HG02870 (cell line): ENCODE data around the gene ENOX1.

ENCODE experiments used
- ATAC-seq: cut with Tn5 transposase; IDR thresholded peaks from one replicate; pipeline ENCODE4 v1.9.1; 2021; ENCODE audit warnings: mild to moderate bottlenecking, moderate library complexity; ENCODE audit not compliant: unreplicated experiment

The ENOX1 gene

GRCh38 chr13:43297967-43298678 is 488.6 kb downstream of the ENOX1 start:
- no peak for ATAC-seq

- ATAC-seq = no peak
Measured at GRCh38 chr13:43295825-43296564, 490.8 kb downstream of the ENOX1 start.

- ATAC-seq = no peak
Measured at GRCh38 chr13:43295321-43295720, 491.5 kb downstream of the ENOX1 start.

- no peak for ATAC-seq
Measured at GRCh38 chr13:43294412-43294811, 492.4 kb downstream of the ENOX1 start.

- no peak for ATAC-seq
Measured at GRCh38 chr13:43293986-43294385, 492.8 kb downstream of the ENOX1 start.

- ATAC-seq = no peak
Measured at GRCh38 chr13:43293561-43293960, 493.2 kb downstream of the ENOX1 start.

GRCh38 chr13:43293008-43293407 is 493.8 kb downstream of the ENOX1 start:
- no peak for ATAC-seq

- no peak for ATAC-seq
Measured at GRCh38 chr13:43291287-43292060, 495.3 kb downstream of the ENOX1 start.

GRCh38 chr13:43289470-43290255 is 497.1 kb downstream of the ENOX1 start:
- ATAC-seq = no peak

- no peak for ATAC-seq
Measured at GRCh38 chr13:43286751-43287150, 500.0 kb downstream of the ENOX1 start.

- ATAC-seq = no peak
Measured at GRCh38 chr13:43285933-43286597, 500.7 kb downstream of the ENOX1 start.

GRCh38 chr13:43284162-43284561 is 502.6 kb downstream of the ENOX1 start:
- no peak for ATAC-seq

- ATAC-seq = no peak
Measured at GRCh38 chr13:43279696-43280095, 507.1 kb downstream of the ENOX1 start.

GRCh38 chr13:43278127-43278526 is 508.6 kb downstream of the ENOX1 start:
- ATAC-seq = no peak

- ATAC-seq = no peak
Measured at GRCh38 chr13:43277142-43277541, 509.6 kb downstream of the ENOX1 start.

GRCh38 chr13:43274881-43275280 is 511.9 kb downstream of the ENOX1 start:
- ATAC-seq = no peak

- ATAC-seq = no peak
Measured at GRCh38 chr13:43273362-43273761, 513.4 kb downstream of the ENOX1 start.

GRCh38 chr13:43272851-43273250 is 513.9 kb downstream of the ENOX1 start:
- ATAC-seq = no peak

- ATAC-seq = no peak
Measured at GRCh38 chr13:43271152-43271551, 515.6 kb downstream of the ENOX1 start.

- no peak for ATAC-seq
Measured at GRCh38 chr13:43270130-43270830, 516.5 kb downstream of the ENOX1 start.
